Right atrium auricular region (tissue), 2 donors: ENCODE results near the gene GSTM2. TPM values are rescaled to one million over a fixed set of nuclear protein-coding genes. Genes with fewer than 3 reads are reported as not detected.
A peak's percentile ranks its signal among the peaks of the same experiment; 100 is the strongest.

Experiments used
- DNase-seq: peaks from one replicate; pipeline ENCODE4 v3.0.0-alpha.2; 2019; ENCODE audit warnings: low spot score
- H3K27ac ChIP-seq, 2 donors: fragments of 200-600 bp; sonication (generic); 1 replicate in 1 of 2; 2 replicates in 1 of 2; pipeline ENCODE4 v1.5.1; 2016 to 2019
- H3K27me3 ChIP-seq, 2 donors: fragments of 200-600 bp; sonication (generic); one replicate each; pipeline versions ENCODE4 v1.5.1 to v1.6.0; 2017 to 2019
- H3K36me3 ChIP-seq: fragments of 200-600 bp; sonication (generic); one replicate; pipeline ENCODE4 v1.5.1; 2016
- H3K4me1 ChIP-seq, 2 donors: fragments of 200-600 bp; sonication (generic); one replicate each; pipeline versions ENCODE4 v1.5.1 to v1.6.0; 2017 to 2019
- H3K4me3 ChIP-seq, 2 donors: fragments of 200-600 bp; sonication (generic); 1 replicate in 1 of 2; 2 replicates in 1 of 2; pipeline ENCODE4 v1.5.1; 2017 to 2019; ENCODE audit warnings: mild to moderate bottlenecking in 1 of 2, moderate library complexity in 1 of 2
- H3K9me3 ChIP-seq, 2 donors: fragments of 200-600 bp; sonication (generic); one replicate each; pipeline ENCODE4 v1.5.1; 2019
- CTCF ChIP-seq, 2 donors: fragments of 200-600 bp; sonication (generic); IDR thresholded peaks; one replicate each; pipeline ENCODE4 v1.5.1; 2019; ENCODE audit warnings: antibody characterized with exemption in 2 of 2
- total RNA-seq, 2 donors: library from RNA; depleted of rRNA; stranded (reverse); fragments of >200 nt; gene quantifications; one replicate each; pipeline ENCODE4 v1.1.0, GENCODE V29; 2016

Gene GSTM2
- total RNA-seq, 2 donors from 2014 or later: 31.7 to 53.8 TPM

- DNase-seq: peak; percentile 53
- H3K4me1 ChIP-seq: peaks cover 0 to 42% of the 10 kb centered on the region in 2 donors
- no peaks in the 10 kb centered on the region for H3K27me3 ChIP-seq
- H3K9me3 ChIP-seq: no peaks in the 10 kb centered on the region
- H3K4me3 ChIP-seq: no peak overlapping the region
- no peak overlapping the region for H3K27ac ChIP-seq
- TF ChIP-seq CTCF (IDR thresholded peaks at IDR 0.05): no peak
- H3K36me3 ChIP-seq: peaks cover 28% of the 10 kb centered on the region
Observed at GRCh38 chr1:109625176-109625575, 42.7 kb upstream of the GSTM2 start.

- Histone ChIP-seq H3K4me3 (no peak overlapping the region), H3K27ac (no peak overlapping the region), H3K9me3 (no peaks in the 10 kb centered on the region), H3K27me3 (no peaks in the 10 kb centered on the region), H3K36me3 (peaks cover 32% of the 10 kb centered on the region), H3K4me1 (peaks cover 0 to 42% of the 10 kb centered on the region in 2 donors)
- peak; percentile 54 for DNase-seq
- no peak for TF ChIP-seq CTCF (IDR thresholded peaks at IDR 0.05)
Observed at GRCh38 chr1:109625601-109626560, 42.0 kb upstream of the GSTM2 start.

- no peaks in the 10 kb centered on the region for H3K27me3 ChIP-seq
Observed at GRCh38 chr1:109626682-109627408, 41.0 kb upstream of the GSTM2 start.

GRCh38 chr1:109627692-109628399, 40.0 kb upstream of the GSTM2 start:
- Histone ChIP-seq H3K27ac (no peak overlapping the region), H3K4me3 (no peak overlapping the region), H3K4me1 (peaks cover 0 to 22% of the 10 kb centered on the region in 2 donors), H3K9me3 (no peaks in the 10 kb centered on the region), H3K27me3 (no peaks in the 10 kb centered on the region), H3K36me3 (peaks cover 36% of the 10 kb centered on the region)
- DNase-seq: peak; percentile 54
- no peak for TF ChIP-seq CTCF (IDR thresholded peaks at IDR 0.05)

More at GRCh38 chr1:109626682-109627408, 41.0 kb upstream of the GSTM2 start:
- Histone ChIP-seq H3K36me3 (peaks cover 36% of the 10 kb centered on the region), H3K4me3 (no peak overlapping the region), H3K27ac (no peak overlapping the region), H3K4me1 (peaks cover 0 to 32% of the 10 kb centered on the region in 2 donors), H3K9me3 (no peaks in the 10 kb centered on the region)
- DNase-seq: peak; percentile 52
- TF ChIP-seq CTCF (IDR thresholded peaks at IDR 0.05): no peak

GRCh38 chr1:109628540-109629321, 39.1 kb upstream of the GSTM2 start:
- peaks cover 36% of the 10 kb centered on the region for H3K36me3 ChIP-seq
- DNase-seq: peak; percentile 44
- H3K4me1 ChIP-seq: peaks cover 0 to 13% of the 10 kb centered on the region in 2 donors
- no peaks in the 10 kb centered on the region for H3K27me3 ChIP-seq
- no peak overlapping the region for H3K27ac ChIP-seq
- no peak overlapping the region for H3K4me3 ChIP-seq
- no peaks in the 10 kb centered on the region for H3K9me3 ChIP-seq
- TF ChIP-seq CTCF (IDR thresholded peaks at IDR 0.05): no peak
